Left colon (tissue), 2 donors: Measurements from ENCODE around the gene SLC16A7. TPM values are rescaled to one million over a fixed set of nuclear protein-coding genes. Genes with fewer than 3 reads are reported as not detected.

Source experiments
- ATAC-seq: fragments of 200-7000 bp; cut with Tn5 transposase; one replicate; pipeline ENCODE4 v1.9.1; 2020; ENCODE audit warnings: mild to moderate bottlenecking, moderate library complexity
- DNase-seq, 2 donors: peaks; one replicate each; pipeline ENCODE4 v3.0.0-alpha.2; 2020
- intact Hi-C, 2 donors: fragments of 100-400 bp; cut with DNase I in 1 of 2; cut with micrococcal nuclease in 1 of 2; formaldehyde crosslinking; loops; one replicate each; pipeline versions ENCODE4 v1.11.2 to v1.14.0; 2022; cut with DNase I, micrococcal nuclease
- total RNA-seq, 2 donors: library from RNA; stranded (reverse); fragmentation: NEBNext Ultra II Directional; extraction: Animal tissue kit (Norgen Biotek cat#: 25700); gene quantifications; one replicate each; pipeline ENCODE4 v1.2.1, GENCODE V29; 2021
- donor health status: DM: no; HTN: no; CAD: no.
- donor health status: DM: yes; HTN: yes; CAD: no.

SLC16A7 gene
- total RNA-seq, 2 donors from 2014 or later: 8.1 to 8.8 TPM

GRCh38 chr12:59657711-59658110 lies 61.9 kb downstream of the SLC16A7 start:
- DNase-seq (no peak), ATAC-seq (no peak)
- intact Hi-C loops: no loop called here

GRCh38 chr12:59660148-59660547 lies 64.3 kb downstream of the SLC16A7 start:
- ATAC-seq (peak; percentile 94), DNase-seq (no peak)
- intact Hi-C loops: no loop called here

GRCh38 chr12:59660921-59661597 lies 65.2 kb downstream of the SLC16A7 start:
- DNase-seq (no peak), ATAC-seq (no peak)
- intact Hi-C loops: no loop called here

- DNase-seq (no peak), ATAC-seq (no peak)
- intact Hi-C loops: no loop called here
Observed at GRCh38 chr12:59664495-59664894, 68.7 kb downstream of the SLC16A7 start.

GRCh38 chr12:59665701-59666100 lies 69.9 kb downstream of the SLC16A7 start:
- intact Hi-C loops: no loop called here
- no peak for ATAC-seq
- no peak for DNase-seq

GRCh38 chr12:59668674-59669073 lies 72.8 kb downstream of the SLC16A7 start:
- no peak for DNase-seq
- intact Hi-C loops: no loop called here
- ATAC-seq: no peak

GRCh38 chr12:59672273-59672672 lies 76.4 kb downstream of the SLC16A7 start:
- DNase-seq (no peak), ATAC-seq (no peak)
- intact Hi-C loops: no loop called here

- intact Hi-C loops: no loop called here
- DNase-seq (no peak), ATAC-seq (no peak)
Observed at GRCh38 chr12:59675461-59675860, 79.6 kb downstream of the SLC16A7 start.

GRCh38 chr12:59677857-59678256 lies 82.0 kb downstream of the SLC16A7 start:
- intact Hi-C loops: no loop called here
- ATAC-seq: no peak
- no peak for DNase-seq

GRCh38 chr12:59678759-59679411 lies 83.1 kb downstream of the SLC16A7 start:
- intact Hi-C loops: no loop called here
- DNase-seq (no peak), ATAC-seq (no peak)

- intact Hi-C loops: no loop called here
- no peak for ATAC-seq
Observed at GRCh38 chr12:59689776-59690175, 93.9 kb downstream of the SLC16A7 start.

GRCh38 chr12:59695379-59695778 lies 99.5 kb downstream of the SLC16A7 start:
- ATAC-seq (no peak), DNase-seq (no peak)
- intact Hi-C loops: no loop called here

More at GRCh38 chr12:59689776-59690175, 93.9 kb downstream of the SLC16A7 start:
- no peak for DNase-seq

GRCh38 chr12:59698600-59698999 lies 102.8 kb downstream of the SLC16A7 start:
- intact Hi-C loops: no loop called here
- DNase-seq (no peak), ATAC-seq (no peak)

GRCh38 chr12:59699421-59700152 lies 103.8 kb downstream of the SLC16A7 start:
- intact Hi-C loops: no loop called here
- no peak for DNase-seq

GRCh38 chr12:59700153-59700450 lies 104.3 kb downstream of the SLC16A7 start:
- ATAC-seq (no peak), DNase-seq (no peak)
- intact Hi-C loops: no loop called here

More at GRCh38 chr12:59699421-59700152, 103.8 kb downstream of the SLC16A7 start:
- ATAC-seq: no peak

- intact Hi-C loops: no loop called here
- DNase-seq: no peak
- ATAC-seq: no peak
Observed at GRCh38 chr12:59708064-59708463, 112.2 kb downstream of the SLC16A7 start.

GRCh38 chr12:59708484-59708883 lies 112.7 kb downstream of the SLC16A7 start:
- no peak for ATAC-seq
- intact Hi-C loops: no loop called here

GRCh38 chr12:59710004-59710628 lies 114.3 kb downstream of the SLC16A7 start:
- ATAC-seq (no peak), DNase-seq (no peak)
- intact Hi-C loops: no loop called here

More at GRCh38 chr12:59708484-59708883, 112.7 kb downstream of the SLC16A7 start:
- DNase-seq: no peak

GRCh38 chr12:59710964-59711363 lies 115.1 kb downstream of the SLC16A7 start:
- ATAC-seq: no peak
- intact Hi-C loops: no loop called here

GRCh38 chr12:59715434-59715833 lies 119.6 kb downstream of the SLC16A7 start:
- intact Hi-C loops: no loop called here
- ATAC-seq: no peak
- DNase-seq: no peak

More at GRCh38 chr12:59710964-59711363, 115.1 kb downstream of the SLC16A7 start:
- no peak for DNase-seq
